ENCODE results near the gene LRRC4.

Gene LRRC4

GRCh38 chr7:128052404-128052803, 21.2 kb upstream of the LRRC4 start:
- Histone ChIP-seq H3K36me3 (replicated peaks) (no peaks in the 10 kb centered on the region; the same call in 1 of the 2 replicates), H3K4me1 (peaks cover 2% of the 10 kb centered on the region; the same call in 1 of the 2 replicates), H3K9me3 (no peaks in the 10 kb centered on the region), H3K4me3 (no peak overlapping the region), H3K27me3 (ENCODE audit: low read depth) (no peaks in the 10 kb centered on the region)
- DNase-seq (ENCODE audit: low spot score in 2 of 2), result no peak
- in situ Hi-C loops (cut with MboI; ENCODE audit: low sequenced_read_pairs), result no loop called here

DNA sequence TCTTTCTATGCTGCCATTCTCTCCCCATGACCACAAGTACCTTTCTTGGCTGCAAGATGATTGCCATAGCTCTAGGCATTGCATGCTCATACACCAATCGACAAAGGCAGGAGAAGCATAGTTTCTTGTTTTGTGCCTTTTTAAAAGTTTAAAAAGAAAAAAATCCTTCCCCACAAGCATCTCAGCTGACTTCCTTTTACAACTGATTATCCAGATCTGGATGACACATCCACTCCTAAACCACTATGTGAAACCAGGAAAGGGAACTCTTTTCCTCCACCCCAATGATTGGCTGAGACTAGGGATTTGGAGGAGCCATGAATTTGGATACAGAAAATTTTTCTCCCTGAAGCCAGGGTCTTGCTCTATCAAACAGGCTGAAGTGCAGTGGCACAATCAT, 14.5 kb upstream of the LRRC4 start:
- Histone ChIP-seq H3K27me3 (ENCODE audit: low read depth) (no peaks in the 10 kb centered on the region), H3K9me3 (no peaks in the 10 kb centered on the region), H3K36me3 (replicated peaks) (no peaks in the 10 kb centered on the region), H3K4me1 (no peaks in the 10 kb centered on the region), H3K4me3 (no peak overlapping the region)
- in situ Hi-C loops (cut with MboI; ENCODE audit: low sequenced_read_pairs), result no loop called here
- DNase-seq (ENCODE audit: low spot score in 2 of 2), result no peak

DNA sequence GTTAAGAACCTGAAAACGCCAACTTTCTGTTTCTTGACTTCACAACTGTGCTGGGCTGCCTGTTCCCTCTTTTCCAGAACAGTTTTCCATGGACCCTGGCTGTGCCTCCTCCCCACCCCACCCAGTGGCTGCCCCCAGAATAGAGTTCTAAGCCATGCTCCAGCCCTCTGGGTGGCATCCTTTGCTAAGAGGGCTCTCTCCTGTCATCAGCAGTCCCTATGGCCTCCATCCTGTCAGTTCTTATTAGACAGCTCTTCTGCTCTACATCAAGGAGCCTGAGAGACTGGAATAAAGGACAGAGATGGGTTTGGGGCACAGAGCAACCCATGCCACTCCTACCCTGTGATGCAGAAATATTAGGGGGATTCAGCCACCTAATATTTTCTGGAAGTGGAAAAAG, 13.9 kb upstream of the LRRC4 start:
- in situ Hi-C loops (cut with MboI; ENCODE audit: low sequenced_read_pairs), result no loop called here
- DNase-seq (ENCODE audit: low spot score in 2 of 2), result no peak
- Histone ChIP-seq H3K27me3 (ENCODE audit: low read depth) (no peaks in the 10 kb centered on the region), H3K4me1 (no peaks in the 10 kb centered on the region), H3K9me3 (no peaks in the 10 kb centered on the region), H3K36me3 (replicated peaks) (no peaks in the 10 kb centered on the region), H3K4me3 (no peak overlapping the region)

- Histone ChIP-seq H3K9me3 (no peaks in the 10 kb centered on the region), H3K4me1 (no peaks in the 10 kb centered on the region)
- in situ Hi-C loops (cut with MboI; ENCODE audit: low sequenced_read_pairs), result no loop called here
Measured at GRCh38 chr7:128044064-128044463, 12.8 kb upstream of the LRRC4 start.

DNA sequence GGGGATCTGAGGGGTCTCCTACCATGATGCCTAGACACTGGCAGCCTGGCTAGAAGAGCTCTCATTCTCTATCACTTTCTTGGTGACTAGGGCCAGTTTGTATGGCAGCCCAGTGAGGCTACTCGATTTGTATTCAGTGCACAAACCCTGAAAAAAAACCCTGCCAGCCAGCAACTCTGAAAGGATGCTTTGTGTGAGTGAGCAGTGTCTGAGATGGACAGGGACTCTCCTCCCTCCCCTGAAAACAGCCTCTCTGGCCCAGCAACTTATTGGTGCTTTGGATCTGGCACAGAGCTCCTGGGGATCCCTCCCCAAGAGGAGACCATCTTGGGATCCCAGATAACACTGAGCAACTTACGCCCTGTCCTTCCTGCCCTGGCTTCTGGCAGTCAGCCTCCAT, 10.8 kb upstream of the LRRC4 start:
- Histone ChIP-seq H3K36me3 (replicated peaks) (no peaks in the 10 kb centered on the region), H3K4me3 (no peak overlapping the region), H3K9me3 (no peaks in the 10 kb centered on the region), H3K27me3 (ENCODE audit: low read depth) (no peaks in the 10 kb centered on the region), H3K4me1 (no peaks in the 10 kb centered on the region)
- in situ Hi-C loops (cut with MboI; ENCODE audit: low sequenced_read_pairs), result no loop called here
- DNase-seq (ENCODE audit: low spot score in 2 of 2), result no peak

More at GRCh38 chr7:128044064-128044463, 12.8 kb upstream of the LRRC4 start:
- H3K4me3 ChIP-seq, result no peak overlapping the region
- H3K36me3 ChIP-seq (replicated peaks), result no peaks in the 10 kb centered on the region
- H3K27me3 ChIP-seq (ENCODE audit: low read depth), result no peaks in the 10 kb centered on the region
- DNase-seq (ENCODE audit: low spot score in 2 of 2), result no peak

DNA sequence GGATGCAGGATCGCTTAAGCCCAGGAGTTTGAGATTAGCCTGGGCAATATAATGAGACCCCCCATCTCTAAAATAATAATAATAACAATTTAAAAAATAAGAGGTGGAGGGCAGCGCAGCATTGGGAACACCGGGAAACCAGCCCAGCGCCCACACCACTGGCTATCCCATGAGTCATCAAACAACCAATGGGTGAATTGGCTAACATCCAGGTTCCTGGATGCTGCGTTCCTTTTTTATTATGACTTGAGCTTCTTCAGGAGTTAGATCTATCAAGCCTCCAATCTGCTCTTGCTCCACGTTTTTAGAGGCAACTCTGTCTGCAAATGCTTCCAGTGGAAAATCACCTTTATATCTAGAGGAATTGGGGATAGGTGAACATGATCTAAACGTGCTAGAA, 10.0 kb upstream of the LRRC4 start:
- DNase-seq (ENCODE audit: low spot score in 2 of 2), result no peak
- H3K4me1 ChIP-seq, result no peaks in the 10 kb centered on the region

GRCh38 chr7:128040205-128040604, 9.0 kb upstream of the LRRC4 start:
- Histone ChIP-seq H3K36me3 (replicated peaks) (no peaks in the 10 kb centered on the region), H3K27me3 (ENCODE audit: low read depth) (no peaks in the 10 kb centered on the region), H3K9me3 (no peaks in the 10 kb centered on the region), H3K4me3 (no peak overlapping the region), H3K4me1 (no peaks in the 10 kb centered on the region)
- DNase-seq (ENCODE audit: low spot score in 2 of 2), result no peak
- in situ Hi-C loops (cut with MboI; ENCODE audit: low sequenced_read_pairs), result no loop called here

More for the DNA sequence above, 10.0 kb upstream of the LRRC4 start:
- in situ Hi-C loops (cut with MboI; ENCODE audit: low sequenced_read_pairs), result no loop called here
- no peaks in the 10 kb centered on the region for H3K9me3 ChIP-seq
- H3K27me3 ChIP-seq (ENCODE audit: low read depth), result no peaks in the 10 kb centered on the region
- no peak overlapping the region for H3K4me3 ChIP-seq
- H3K36me3 ChIP-seq (replicated peaks), result no peaks in the 10 kb centered on the region

GRCh38 chr7:128039544-128039953, 8.3 kb upstream of the LRRC4 start:
- Histone ChIP-seq H3K4me3 (no peak overlapping the region), H3K9me3 (no peaks in the 10 kb centered on the region), H3K36me3 (replicated peaks) (no peaks in the 10 kb centered on the region), H3K27me3 (ENCODE audit: low read depth) (no peaks in the 10 kb centered on the region), H3K4me1 (no peaks in the 10 kb centered on the region)
- in situ Hi-C loops (cut with MboI; ENCODE audit: low sequenced_read_pairs), result no loop called here
- DNase-seq (ENCODE audit: low spot score in 2 of 2), result no peak

GRCh38 chr7:128037880-128038619, 6.8 kb upstream of the LRRC4 start:
- no peaks in the 10 kb centered on the region for H3K27me3 ChIP-seq (ENCODE audit: low read depth)
- in situ Hi-C loops (cut with MboI; ENCODE audit: low sequenced_read_pairs), result no loop called here
- no peak overlapping the region for H3K4me3 ChIP-seq
- no peaks in the 10 kb centered on the region for H3K9me3 ChIP-seq
- no peak for DNase-seq (ENCODE audit: low spot score in 2 of 2)
- no peaks in the 10 kb centered on the region for H3K36me3 ChIP-seq (replicated peaks)
- no peaks in the 10 kb centered on the region for H3K4me1 ChIP-seq

DNA sequence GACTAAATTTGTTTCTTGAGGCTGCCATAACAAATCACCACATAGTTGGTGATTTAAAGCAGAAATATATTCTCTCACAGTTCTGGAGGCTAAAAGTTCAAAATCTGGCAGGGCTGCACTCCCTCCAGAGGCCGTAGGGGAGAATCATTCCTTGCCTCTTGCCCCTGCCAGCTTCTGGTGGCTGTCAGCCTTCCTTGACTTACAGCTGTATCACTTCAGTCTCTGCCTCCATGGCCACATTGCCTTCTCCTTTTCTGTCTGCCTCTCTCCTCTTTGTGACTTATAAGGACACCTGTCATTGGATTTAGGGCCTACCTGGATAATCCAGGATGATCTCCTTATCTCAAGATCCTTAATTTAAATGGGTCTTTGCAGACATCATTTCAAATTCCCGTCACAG, 5.8 kb upstream of the LRRC4 start:
- no peak for DNase-seq (ENCODE audit: low spot score in 2 of 2)
- Histone ChIP-seq H3K4me1 (no peaks in the 10 kb centered on the region), H3K36me3 (replicated peaks) (no peaks in the 10 kb centered on the region), H3K4me3 (no peak overlapping the region), H3K27me3 (ENCODE audit: low read depth) (no peaks in the 10 kb centered on the region), H3K9me3 (no peaks in the 10 kb centered on the region)
- in situ Hi-C loops (cut with MboI; ENCODE audit: low sequenced_read_pairs), result no loop called here

GRCh38 chr7:128036226-128036940, 5.1 kb upstream of the LRRC4 start:
- no peaks in the 10 kb centered on the region for H3K27me3 ChIP-seq (ENCODE audit: low read depth)
- no peaks in the 10 kb centered on the region for H3K9me3 ChIP-seq
- no peaks in the 10 kb centered on the region for H3K4me1 ChIP-seq
- DNase-seq (ENCODE audit: low spot score in 2 of 2), result no peak
- in situ Hi-C loops (cut with MboI; ENCODE audit: low sequenced_read_pairs), result no loop called here
- H3K4me3 ChIP-seq, result no peak overlapping the region
- H3K36me3 ChIP-seq (replicated peaks), result no peaks in the 10 kb centered on the region

- Histone ChIP-seq H3K4me1 (no peaks in the 10 kb centered on the region), H3K4me3 (no peak overlapping the region), H3K36me3 (replicated peaks) (no peaks in the 10 kb centered on the region), H3K27me3 (ENCODE audit: low read depth) (no peaks in the 10 kb centered on the region), H3K9me3 (no peaks in the 10 kb centered on the region)
- in situ Hi-C loops (cut with MboI; ENCODE audit: low sequenced_read_pairs), result no loop called here
- DNase-seq (ENCODE audit: low spot score in 2 of 2), result peak; percentile 15 to 21
Measured at GRCh38 chr7:128035712-128036111, 4.5 kb upstream of the LRRC4 start.

GRCh38 chr7:128034825-128035224, 3.6 kb upstream of the LRRC4 start:
- no peak for DNase-seq (ENCODE audit: low spot score in 2 of 2)
- Histone ChIP-seq H3K4me1 (no peaks in the 10 kb centered on the region), H3K36me3 (replicated peaks) (no peaks in the 10 kb centered on the region), H3K4me3 (no peak overlapping the region), H3K9me3 (no peaks in the 10 kb centered on the region), H3K27me3 (ENCODE audit: low read depth) (no peaks in the 10 kb centered on the region)
- in situ Hi-C loops (cut with MboI; ENCODE audit: low sequenced_read_pairs), result no loop called here

DNA sequence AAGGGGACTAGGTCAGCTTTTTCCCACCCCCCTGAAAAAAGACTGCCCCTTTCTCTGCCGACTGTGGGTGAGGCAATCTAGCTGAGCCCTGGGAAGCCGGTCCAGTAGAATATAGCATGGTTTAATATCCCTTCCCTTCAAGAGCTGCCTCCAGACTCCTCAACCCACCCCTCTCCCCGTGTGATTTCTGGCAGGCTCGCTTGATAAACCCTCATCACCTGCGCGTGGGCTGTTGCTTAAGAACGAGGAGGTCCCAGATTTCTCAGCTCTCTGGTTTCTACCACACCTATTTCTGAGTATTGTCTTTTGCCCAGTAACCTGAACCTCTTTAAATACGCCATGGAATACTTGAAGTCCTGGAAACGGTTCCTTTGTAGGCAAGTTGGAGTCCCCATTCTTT, 2.0 kb upstream of the LRRC4 start:
- H3K9me3 ChIP-seq, result no peaks in the 10 kb centered on the region
- no peaks in the 10 kb centered on the region; the same call in 1 of the 2 replicates for H3K4me1 ChIP-seq
- H3K36me3 ChIP-seq (replicated peaks), result 0 out of 2 replicates have a peak, but pooled peaks cover 4% of the 10 kb centered on the region
- DNase-seq (ENCODE audit: low spot score in 2 of 2), result no peak
- in situ Hi-C loops (cut with MboI; ENCODE audit: low sequenced_read_pairs), result no loop called here
- no peak overlapping the region for H3K4me3 ChIP-seq
- no peaks in the 10 kb centered on the region for H3K27me3 ChIP-seq (ENCODE audit: low read depth)

All from HAP-1 (cell line).